Activated naive CD4-positive, alpha-beta T cell treated with anti-CD3 and anti-CD28 coated beads, Interleukin-2, amount 50 U/mL, for 24 hours (primary cell): ENCODE data around the gene ACTR6.
"Not testable (repeated sequence)": the region's sequence is repeated elsewhere in the genome, so short reads cannot be mapped to it uniquely, and the experiment has no call there.

Experiments used
- H3K27ac Mint-ChIP-seq: one replicate; pipeline ENCODE4 v1.8.0; 2021; ENCODE audit warnings: mild to moderate bottlenecking, mixed read lengths
- H3K27me3 Mint-ChIP-seq: one replicate; pipeline ENCODE4 v1.8.0; 2021; ENCODE audit warnings: mixed read lengths
- H3K36me3 Mint-ChIP-seq: one replicate; pipeline ENCODE4 v1.8.0; 2021; ENCODE audit warnings: mixed read lengths
- H3K4me1 Mint-ChIP-seq: one replicate; pipeline ENCODE4 v1.8.0; 2021; ENCODE audit warnings: mixed read lengths
- H3K4me3 Mint-ChIP-seq: one replicate; pipeline ENCODE4 v1.8.0; 2021; ENCODE audit warnings: mild to moderate bottlenecking, mixed read lengths
- H3K9me3 Mint-ChIP-seq: one replicate; pipeline ENCODE4 v1.8.0; 2021; ENCODE audit warnings: mixed read lengths

ACTR6 gene

DNA sequence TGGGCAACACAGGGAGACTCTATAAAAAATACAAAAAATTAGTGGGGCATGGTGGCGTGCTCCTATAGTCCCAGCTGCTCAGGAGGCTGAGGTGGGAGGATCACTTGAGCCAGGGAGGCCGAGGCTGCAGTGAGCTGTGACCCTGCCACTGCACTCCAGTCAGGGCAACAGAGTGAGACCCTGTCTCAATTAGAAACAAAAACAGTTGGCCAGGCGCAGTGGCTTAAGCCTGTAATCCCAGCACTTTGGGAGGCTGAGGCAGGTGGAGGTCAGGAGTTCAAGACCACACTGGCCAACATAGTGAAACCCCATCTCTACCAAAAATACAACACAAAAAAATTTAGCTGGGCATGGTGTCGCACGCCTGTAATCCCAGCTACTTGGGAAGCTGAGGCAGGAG lies 64.5 kb downstream of the ACTR6 start:
- H3K4me1 Mint-ChIP-seq = peaks cover 23% of the 10 kb centered on the region
- not testable (repeated sequence) for H3K4me3 Mint-ChIP-seq, H3K27ac Mint-ChIP-seq, H3K27me3 Mint-ChIP-seq, H3K9me3 Mint-ChIP-seq, H3K36me3 Mint-ChIP-seq

DNA sequence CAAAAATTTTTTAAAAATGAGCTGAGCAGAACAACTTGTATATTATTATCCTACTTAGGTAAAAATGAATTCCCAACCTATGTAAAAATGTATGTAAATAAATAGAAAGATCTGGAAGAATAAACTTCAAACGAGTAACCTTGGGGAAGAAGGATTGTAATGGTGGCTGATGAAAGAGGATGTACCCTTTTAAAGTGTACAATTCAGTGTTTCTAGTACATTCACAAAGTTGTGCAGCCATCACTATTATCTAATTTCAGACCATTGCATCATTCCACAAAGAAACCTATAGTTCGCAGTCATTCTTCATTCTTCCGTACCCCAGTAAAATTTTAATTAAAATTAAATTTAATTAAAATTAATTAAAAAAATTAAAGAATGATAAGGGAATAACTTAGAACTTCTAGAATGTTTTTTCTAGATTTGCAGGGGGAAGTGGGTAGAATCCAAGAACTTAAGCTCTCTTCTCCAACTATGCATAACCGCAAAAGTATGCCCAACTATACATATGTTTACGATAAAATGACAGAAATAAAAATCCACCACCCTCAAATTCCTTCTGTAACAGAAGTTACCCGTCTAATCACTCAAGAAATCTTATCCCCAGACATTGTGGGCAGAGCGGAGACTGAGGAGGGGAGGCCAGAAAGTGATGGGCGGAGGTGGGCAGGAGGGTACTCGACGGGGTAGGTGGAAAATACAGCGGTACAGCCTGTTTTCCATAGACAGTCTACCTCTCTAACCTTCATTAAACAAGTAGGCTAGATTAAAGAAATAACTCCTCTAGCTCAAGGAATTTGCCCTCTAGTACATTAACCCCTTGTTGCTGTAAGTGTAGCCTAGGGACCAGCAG lies 65.3 kb downstream of the ACTR6 start:
- Mint-ChIP-seq H3K9me3 (no peaks in the 10 kb centered on the region), H3K27me3 (no peaks in the 10 kb centered on the region), H3K27ac (no peak overlapping the region), H3K4me1 (peaks cover 27% of the 10 kb centered on the region), H3K36me3 (peaks cover 2% of the 10 kb centered on the region), H3K4me3 (peak overlapping the region; percentile 99)

DNA sequence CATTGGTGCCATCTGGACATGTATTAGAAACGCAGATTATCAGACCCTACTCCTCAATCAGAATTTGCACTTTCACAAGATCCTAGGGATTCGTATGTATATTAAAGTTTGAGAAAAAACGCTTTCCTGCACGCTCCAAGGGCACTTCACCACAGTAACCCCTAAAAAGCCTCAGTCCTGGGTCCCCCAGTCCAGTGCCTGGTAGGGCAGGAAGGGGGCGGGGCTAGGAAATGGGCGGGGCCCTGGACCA lies 65.9 kb downstream of the ACTR6 start:
- Mint-ChIP-seq H3K36me3 (peaks cover 2% of the 10 kb centered on the region), H3K4me1 (peaks cover 33% of the 10 kb centered on the region), H3K4me3 (peak overlapping the region; percentile 99), H3K9me3 (no peaks in the 10 kb centered on the region), H3K27me3 (no peaks in the 10 kb centered on the region), H3K27ac (peak overlapping the region; percentile 98)

DNA sequence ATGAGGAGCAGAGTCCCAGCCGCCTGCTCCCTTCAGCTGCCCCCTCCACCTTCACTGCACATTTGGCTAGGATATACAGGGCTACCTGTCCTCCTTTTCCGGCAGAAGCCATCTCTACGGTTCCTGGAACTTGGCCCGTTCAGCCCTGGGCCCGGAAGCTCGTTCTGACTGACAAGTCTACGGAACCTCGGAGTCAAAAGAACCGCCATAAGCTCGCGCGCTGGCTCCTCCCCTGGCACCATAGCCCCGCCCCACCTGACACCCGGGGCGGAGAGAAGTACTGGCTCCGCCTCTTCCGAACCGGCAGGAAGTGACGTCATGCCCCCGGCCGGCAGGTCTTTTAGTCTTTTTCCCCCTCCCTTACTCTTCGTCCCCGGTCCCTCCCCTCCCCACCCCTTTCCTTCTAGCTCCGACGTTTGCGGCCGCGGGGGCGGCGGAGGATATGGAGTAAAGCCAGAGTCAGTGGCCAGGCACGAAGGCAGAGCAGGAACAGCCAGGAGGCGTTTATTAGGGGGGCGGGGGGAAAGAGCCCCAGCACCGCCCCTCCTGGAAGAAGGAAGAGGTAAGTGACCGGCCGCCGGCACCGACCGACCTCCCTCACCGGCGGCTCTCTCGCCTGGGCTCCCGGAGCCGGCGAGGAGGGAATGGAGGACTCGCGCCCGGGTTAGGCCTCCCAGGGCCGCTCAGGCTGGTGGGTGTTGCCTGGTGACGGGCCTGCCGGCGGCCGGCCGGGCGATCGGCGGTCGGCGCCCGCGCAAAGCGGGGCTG lies 66.4 kb downstream of the ACTR6 start, which contains the start of the genes DEPDC4 and SCYL2:
DEPDC4 (minus strand) TSS at position 245 of the 768 bp plus-strand sequence; CDS start at position 242, 3 bp downstream.
SCYL2 (plus strand) TSS at position 343 of the 768 bp plus-strand sequence. CDS start 15,794 bp downstream, outside the sequence.
- Mint-ChIP-seq H3K4me1 (peaks cover 38% of the 10 kb centered on the region), H3K36me3 (peaks cover 2% of the 10 kb centered on the region), H3K4me3 (peak within 1 kb of the TSS; percentile 99), H3K27me3 (no peaks in the 10 kb centered on the region), H3K27ac (peak within 1 kb of the TSS; percentile 98), H3K9me3 (no peaks in the 10 kb centered on the region)

DNA sequence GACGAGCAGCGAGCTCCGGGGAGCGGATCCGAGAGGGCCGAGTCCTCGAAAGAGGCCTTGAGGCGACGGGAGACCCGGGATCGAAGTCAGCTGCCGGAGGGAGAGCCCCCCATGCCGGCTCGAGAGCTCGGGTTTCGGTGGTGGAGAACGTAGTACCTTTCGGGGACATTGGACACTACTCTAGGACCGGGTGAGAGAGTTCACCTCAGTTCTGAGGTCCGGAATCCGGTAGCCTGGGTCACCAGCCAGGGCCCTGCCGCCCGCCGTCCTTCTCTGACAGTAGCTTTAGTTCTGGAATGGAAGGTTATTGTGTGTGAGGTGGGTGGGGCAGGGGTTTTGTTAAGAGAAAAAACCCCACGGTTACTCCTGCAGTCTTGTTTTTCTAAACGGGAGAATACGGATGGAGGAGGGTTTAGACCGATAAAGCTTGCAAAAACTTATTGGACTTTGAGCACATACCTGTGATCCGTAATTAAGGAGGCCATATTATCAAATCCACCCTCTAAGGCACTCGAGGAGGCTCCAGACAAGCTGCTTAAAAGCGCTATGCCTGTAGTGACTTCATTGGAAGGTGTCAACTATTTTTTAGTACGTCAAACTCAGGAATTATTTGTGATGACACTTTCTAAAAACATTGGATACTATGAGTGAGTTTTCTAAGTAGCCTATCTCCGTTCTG lies 67.1 kb downstream of the ACTR6 start:
- Mint-ChIP-seq H3K27ac (peak overlapping the region; percentile 74), H3K27me3 (no peaks in the 10 kb centered on the region), H3K4me1 (peaks cover 45% of the 10 kb centered on the region), H3K4me3 (peak overlapping the region; percentile 99), H3K36me3 (peaks cover 2% of the 10 kb centered on the region), H3K9me3 (no peaks in the 10 kb centered on the region)

DNA sequence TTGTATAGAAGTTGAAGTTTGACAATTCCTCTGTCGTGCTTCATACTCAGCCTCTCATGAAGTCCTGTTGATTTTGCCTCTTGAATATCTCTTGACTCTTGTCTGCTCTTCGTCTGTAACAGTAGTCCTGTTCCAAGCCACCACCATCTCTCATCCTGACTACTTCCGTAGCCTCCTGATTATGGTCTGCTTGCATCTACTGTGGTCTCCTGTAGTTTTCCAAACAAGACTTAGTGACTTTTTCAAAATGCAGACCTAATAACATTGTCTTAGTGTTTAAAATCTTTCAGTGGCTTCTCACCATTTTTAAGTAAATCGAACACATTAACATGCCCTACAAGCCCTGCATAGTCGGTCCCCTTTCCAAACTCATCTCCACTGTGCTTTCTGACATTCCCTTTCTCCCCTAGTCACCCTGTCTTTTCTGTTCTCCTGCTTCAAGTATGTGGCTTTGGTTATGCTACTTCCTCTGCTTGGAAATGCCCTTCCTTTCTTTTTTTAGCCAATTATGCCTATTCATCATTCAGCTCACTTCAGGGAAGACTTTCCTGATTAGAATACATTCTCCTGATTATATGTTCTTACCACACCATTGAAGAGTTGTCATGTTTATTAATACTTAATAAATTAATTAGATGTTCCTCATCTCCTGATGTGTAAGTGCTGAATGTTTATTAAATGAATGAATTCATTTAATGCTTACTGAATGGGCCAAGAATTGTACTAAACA lies 68.4 kb downstream of the ACTR6 start:
- Mint-ChIP-seq H3K27ac (peak overlapping the region; percentile 52), H3K4me1 (peaks cover 57% of the 10 kb centered on the region), H3K27me3 (no peaks in the 10 kb centered on the region), H3K36me3 (peaks cover 2% of the 10 kb centered on the region), H3K4me3 (peak overlapping the region; percentile 99), H3K9me3 (no peaks in the 10 kb centered on the region)

DNA sequence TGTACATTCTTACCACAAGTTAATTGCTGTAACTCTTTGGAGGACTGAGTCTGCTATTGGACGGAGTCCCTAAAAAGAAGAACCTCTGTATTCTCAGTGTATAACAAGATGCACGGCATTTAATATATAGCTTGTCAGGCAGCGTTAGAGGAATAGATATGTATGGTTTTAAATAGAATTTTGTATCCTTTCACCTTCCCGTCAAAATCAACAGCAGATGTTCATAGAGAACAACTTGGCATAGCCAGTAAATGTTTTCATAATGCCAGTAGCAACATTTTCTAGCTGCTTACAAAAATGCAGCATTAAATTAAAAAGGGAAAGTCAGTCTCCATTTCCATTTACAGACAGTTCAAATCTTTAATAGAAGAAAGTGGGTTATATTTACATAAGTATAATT lies 73.2 kb downstream of the ACTR6 start:
- Mint-ChIP-seq H3K27me3 (no peaks in the 10 kb centered on the region), H3K27ac (no peak overlapping the region), H3K4me3 (no peak overlapping the region), H3K4me1 (peaks cover 74% of the 10 kb centered on the region), H3K9me3 (no peaks in the 10 kb centered on the region), H3K36me3 (peaks cover 4% of the 10 kb centered on the region)
